HepG2 (cell line): ENCODE measurements around the gene HSPA1L. TPM values are rescaled to one million over a fixed set of nuclear protein-coding genes. Genes with fewer than 3 reads are reported as not detected.
A peak's percentile ranks its signal among the peaks of the same experiment; 100 is the strongest.

Experiments
- ASH2L ChIP-seq: fragments of 300-600, 200-600 bp; sonication (generic); IDR thresholded peaks from 2 replicates; pipeline ENCODE4 v1.7.0; 2017; ENCODE audit warnings: low read depth, mild to moderate bottlenecking, moderate library complexity, mixed read lengths, low read length; ENCODE audit not compliant: insufficient read length
- ATAD3A ChIP-seq: sonication (generic); formaldehyde crosslinking; IDR thresholded peaks from 2 replicates; pipeline ENCODE4 v1.4.0; 2020; ENCODE audit warnings: missing genetic modification reagents
- CC2D1A ChIP-seq: sonication (generic); formaldehyde crosslinking; IDR thresholded peaks from 2 replicates; pipeline ENCODE4 v1.8.1; 2023; ENCODE audit warnings: mild to moderate bottlenecking, missing genetic modification reagents
- CHD2 ChIP-seq: IDR thresholded peaks from 2 replicates; pipeline ENCODE4 v1.6.1; 2011; ENCODE audit warnings: low read depth, low read length, improper control_type of control experiment
- FOXA3 ChIP-seq: IDR thresholded peaks from 2 replicates; pipeline ENCODE4 v1.6.1; 2016; ENCODE audit warnings: missing genetic modification reagents, missing compliant biosample characterization
- FOXK1 ChIP-seq: sonication (generic); formaldehyde crosslinking; IDR thresholded peaks from 2 replicates; pipeline ENCODE4 v1.4.0; 2020; ENCODE audit warnings: low read depth, missing genetic modification reagents, borderline replicate concordance
- MED1 ChIP-seq: sonication (generic); formaldehyde crosslinking; IDR thresholded peaks from 2 replicates; pipeline ENCODE4 v1.4.0; 2020; ENCODE audit warnings: missing genetic modification reagents
- MTERF4 ChIP-seq: sonication (generic); formaldehyde crosslinking; IDR thresholded peaks from 2 replicates; pipeline ENCODE4 v1.8.0; 2023; ENCODE audit warnings: mild to moderate bottlenecking, missing genetic modification reagents
- NFE2L1 ChIP-seq: sonication (generic); formaldehyde crosslinking; IDR thresholded peaks from 2 replicates; pipeline ENCODE4 v1.4.0; 2020; ENCODE audit warnings: missing genetic modification reagents, mild to moderate bottlenecking, borderline replicate concordance
- NFYB ChIP-seq: sonication (generic); formaldehyde crosslinking; IDR thresholded peaks from 2 replicates; pipeline ENCODE4 v1.4.0; 2020; ENCODE audit warnings: missing genetic modification reagents
- POLR2G ChIP-seq: fragments of 200-400 bp; formaldehyde crosslinking; IDR thresholded peaks from 2 replicates; pipeline ENCODE4 v1.6.1; 2018; ENCODE audit warnings: mild to moderate bottlenecking, low read depth, low read length, moderate library complexity
- TEAD3 ChIP-seq: optimal IDR thresholded peaks from 2 replicates; pipeline ENCODE3; 2016; ENCODE audit warnings: borderline replicate concordance
- TMF1 ChIP-seq: sonication (generic); formaldehyde crosslinking; IDR thresholded peaks from 2 replicates; pipeline ENCODE4 v1.8.1; 2022; ENCODE audit warnings: low read depth, missing genetic modification reagents
- U2AF1 ChIP-seq: fragments of 200-400 bp; formaldehyde crosslinking; optimal IDR thresholded peaks from 2 replicates; pipeline ENCODE3; 2017; ENCODE audit warnings: mild to moderate bottlenecking, low read depth, low read length
- ZBTB8A ChIP-seq: sonication (generic); formaldehyde crosslinking; IDR thresholded peaks from 2 replicates; pipeline ENCODE4 v1.4.0; 2020; ENCODE audit warnings: mild to moderate bottlenecking, low read depth, missing genetic modification reagents, borderline replicate concordance
- ZFAT ChIP-seq: sonication (generic); formaldehyde crosslinking; conservative IDR thresholded peaks from 2 replicates; pipeline ENCODE4 v1.8.1; 2023; ENCODE audit warnings: missing genetic modification reagents, inconsistent platforms
- ZFP36L1 ChIP-seq: sonication (generic); formaldehyde crosslinking; IDR thresholded peaks from 2 replicates; pipeline ENCODE4 v1.8.0; 2022; ENCODE audit warnings: mild to moderate bottlenecking, missing genetic modification reagents, moderate library complexity
- ZFP41 ChIP-seq: sonication (generic); formaldehyde crosslinking; IDR thresholded peaks from 2 replicates; pipeline ENCODE4 v1.4.0; 2020; ENCODE audit warnings: mild to moderate bottlenecking, missing genetic modification reagents, borderline replicate concordance
- ZMYM3 ChIP-seq: sonication (generic); formaldehyde crosslinking; IDR thresholded peaks from 2 replicates; pipeline ENCODE4 v1.5.1; 2020; ENCODE audit warnings: mild to moderate bottlenecking, missing genetic modification reagents
- ZNF138 ChIP-seq: sonication (generic); formaldehyde crosslinking; IDR thresholded peaks from 2 replicates; pipeline ENCODE4 v1.5.0; 2020; ENCODE audit warnings: mild to moderate bottlenecking, low read depth, missing genetic modification reagents
- ZNF460 ChIP-seq: sonication (generic); formaldehyde crosslinking; IDR thresholded peaks from 2 replicates; pipeline ENCODE4 v1.5.1; 2020; ENCODE audit warnings: missing genetic modification reagents, mild to moderate bottlenecking, borderline replicate concordance
- ZNF530 ChIP-seq: sonication (generic); formaldehyde crosslinking; IDR thresholded peaks from 2 replicates; pipeline ENCODE4 v1.5.0; 2020; ENCODE audit warnings: low read depth, mild to moderate bottlenecking, missing genetic modification reagents
- ZNF543 ChIP-seq: sonication (generic); formaldehyde crosslinking; IDR thresholded peaks from 2 replicates; pipeline ENCODE4 v1.4.0; 2020; ENCODE audit warnings: mild to moderate bottlenecking, missing genetic modification reagents
- ZNF7 ChIP-seq: IDR thresholded peaks from 2 replicates; pipeline ENCODE4 v1.6.1; 2016; ENCODE audit warnings: missing biosample characterization, missing genetic modification reagents
- ZNF746 ChIP-seq: sonication (generic); formaldehyde crosslinking; IDR thresholded peaks from 2 replicates; pipeline ENCODE4 v1.8.0; 2022; ENCODE audit warnings: mild to moderate bottlenecking, missing genetic modification reagents
- ZNF770 ChIP-seq: sonication (generic); formaldehyde crosslinking; IDR thresholded peaks from 2 replicates; pipeline ENCODE4 v1.5.0; 2020; ENCODE audit warnings: mild to moderate bottlenecking, missing genetic modification reagents
- ZNF891 ChIP-seq: sonication (generic); formaldehyde crosslinking; IDR thresholded peaks from 2 replicates; pipeline ENCODE4 v1.5.0; 2020; ENCODE audit warnings: mild to moderate bottlenecking, missing genetic modification reagents
- polyA plus RNA-seq, 8 experiments: library from polyadenylated mRNA; depleted of rRNA in 3 of 8; stranded (reverse) in 7 of 8; unstranded in 1 of 8; fragments of >200 nt; fragmentation: Illumina TruSeq in 4 of 8; extraction: Trizol in 4 of 8; gene quantifications; 2 replicates each; pipeline versions ENCODE4 v1.2.1 to v1.2.3, GENCODE V29; 2011 to 2016; ENCODE audit warnings: low read depth in 4 of 8, missing spikeins in 1 of 8, mixed read lengths in 1 of 8; ENCODE audit not compliant: insufficient read depth in 1 of 8
- total RNA-seq, 5 experiments: library from RNA; depleted of rRNA; stranded (reverse); fragments of >200 nt; fragmentation: Illumina TruSeq; extraction: Trizol; gene quantifications; 2 replicates each; pipeline ENCODE4 v1.2.3, GENCODE V29; 2016; ENCODE audit warnings: low read depth in 1 of 5
- TF ChIP-seq, protein P1 (sequence below): sonication (generic); formaldehyde crosslinking; IDR thresholded peaks from 2 replicates; pipeline ENCODE4 v1.4.0; 2020; ENCODE audit warnings: missing genetic modification reagents, borderline replicate concordance

HSPA1L gene
- total and polyA plus RNA-seq, 2 of the 13 experiments (the other 11 are each of a cell fraction or from before 2014, with no cell fraction given): 0.55 to 1.0 TPM

DNA sequence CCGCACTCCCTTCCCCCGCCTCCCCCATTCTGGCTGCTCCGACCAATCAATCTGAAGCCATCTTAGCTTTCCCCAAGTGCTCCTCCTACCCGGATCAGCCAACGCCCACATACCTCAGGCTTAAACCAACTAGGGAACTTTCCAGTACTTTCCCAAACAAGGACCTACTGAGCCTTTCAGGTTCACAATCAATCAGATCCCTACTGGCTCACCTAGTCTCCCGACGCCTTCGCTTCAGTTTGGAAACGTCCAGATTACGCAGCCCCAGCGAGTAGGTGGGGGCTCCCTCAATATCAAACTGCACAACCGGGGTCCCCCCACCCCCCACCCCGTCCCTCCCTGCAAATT lies 432 bp downstream of the HSPA1L start (continued):
- TF ChIP-seq ZBTB8A (CRISPR knock-in tag) (no peak), ZFP41 (CRISPR knock-in tag) (no peak), ASH2L (no peak), NFYB (CRISPR knock-in tag) (0 out of 2 replicates have a peak, but pooled peaks have one; percentile 18), FOXK1 (CRISPR knock-in tag) (no peak), POLR2G (0 out of 2 replicates have a peak, but pooled peaks have one; percentile 3), CHD2 (no peak), TMF1 (CRISPR knock-in tag) (no peak), ZNF138 (no peak), ZNF543 (CRISPR knock-in tag) (no peak), ZFAT (CRISPR knock-in tag) (no peak), TEAD3 (CRISPR knock-in tag) (peak; percentile 74), NFE2L1 (CRISPR knock-in tag) (no peak), ZMYM3 (no peak), MTERF4 (CRISPR knock-in tag) (no peak), ZNF891 (CRISPR knock-in tag) (no peak), ZNF7 (no peak), FOXA3 (CRISPR knock-in tag) (peak; percentile 37), ZNF460 (CRISPR knock-in tag) (no peak), ZNF770 (CRISPR knock-in tag) (no peak), ZNF746 (CRISPR knock-in tag) (no peak), ZFP36L1 (no peak), ZNF530 (CRISPR knock-in tag) (no peak), U2AF1 (no peak), MED1 (CRISPR knock-in tag) (0 out of 2 replicates have a peak, but pooled peaks have one; percentile 28), CC2D1A (CRISPR knock-in tag) (no peak), ATAD3A (no peak)
- TF ChIP-seq, protein P1, sequence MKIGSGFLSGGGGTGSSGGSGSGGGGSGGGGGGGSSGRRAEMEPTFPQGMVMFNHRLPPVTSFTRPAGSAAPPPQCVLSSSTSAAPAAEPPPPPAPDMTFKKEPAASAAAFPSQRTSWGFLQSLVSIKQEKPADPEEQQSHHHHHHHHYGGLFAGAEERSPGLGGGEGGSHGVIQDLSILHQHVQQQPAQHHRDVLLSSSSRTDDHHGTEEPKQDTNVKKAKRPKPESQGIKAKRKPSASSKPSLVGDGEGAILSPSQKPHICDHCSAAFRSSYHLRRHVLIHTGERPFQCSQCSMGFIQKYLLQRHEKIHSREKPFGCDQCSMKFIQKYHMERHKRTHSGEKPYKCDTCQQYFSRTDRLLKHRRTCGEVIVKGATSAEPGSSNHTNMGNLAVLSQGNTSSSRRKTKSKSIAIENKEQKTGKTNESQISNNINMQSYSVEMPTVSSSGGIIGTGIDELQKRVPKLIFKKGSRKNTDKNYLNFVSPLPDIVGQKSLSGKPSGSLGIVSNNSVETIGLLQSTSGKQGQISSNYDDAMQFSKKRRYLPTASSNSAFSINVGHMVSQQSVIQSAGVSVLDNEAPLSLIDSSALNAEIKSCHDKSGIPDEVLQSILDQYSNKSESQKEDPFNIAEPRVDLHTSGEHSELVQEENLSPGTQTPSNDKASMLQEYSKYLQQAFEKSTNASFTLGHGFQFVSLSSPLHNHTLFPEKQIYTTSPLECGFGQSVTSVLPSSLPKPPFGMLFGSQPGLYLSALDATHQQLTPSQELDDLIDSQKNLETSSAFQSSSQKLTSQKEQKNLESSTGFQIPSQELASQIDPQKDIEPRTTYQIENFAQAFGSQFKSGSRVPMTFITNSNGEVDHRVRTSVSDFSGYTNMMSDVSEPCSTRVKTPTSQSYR: peak; percentile 26; the same call in 1 of the 2 replicates
